Measurements from ENCODE around the gene ARRDC2. TPM values are rescaled to one million over a fixed set of nuclear protein-coding genes. Genes with fewer than 3 reads are reported as not detected.

Gene ARRDC2
- total and polyA plus RNA-seq, 9 of the 15 experiments (the other 6 are each of a cell fraction or from before 2014, with no cell fraction given), result 1.9 to 27.4 (median 15.2) TPM

- TF ChIP-seq ZNF318 (IDR thresholded peaks at IDR 0.05; ENCODE audit: borderline replicate concordance in 1 of 2, low read depth in 1 of 2), result no peak
- no peak for TF ChIP-seq MCM5 (IDR thresholded peaks at IDR 0.05; ENCODE audit: low read depth)
- peak; percentile 85 for TF ChIP-seq ETV1 (tag; conservative IDR thresholded peaks at IDR 0.05; ENCODE audit: low read depth)
- TF ChIP-seq HDAC3 (IDR thresholded peaks at IDR 0.05; ENCODE audit: borderline replicate concordance, partially characterized antibody), result no peak
- no peak for TF ChIP-seq NR2C1 (IDR thresholded peaks at IDR 0.05)
- peak; percentile 60 for TF ChIP-seq NR2C1 (tag; IDR thresholded peaks at IDR 0.05)
- peak; percentile 26 for TF ChIP-seq MEIS2 (IDR thresholded peaks at IDR 0.05; ENCODE audit: partially characterized antibody)
- no peak for TF ChIP-seq CHAMP1 (IDR thresholded peaks at IDR 0.05)
- TF ChIP-seq ZC3H11A (IDR thresholded peaks at IDR 0.05; ENCODE audit: low read depth, low read length), result no peak
- TF ChIP-seq PBX2 (CRISPR knock-in tag; IDR thresholded peaks at IDR 0.05; ENCODE audit: low read depth), result no peak
- TF ChIP-seq PBX2 (tag; conservative IDR thresholded peaks at IDR 0.05; ENCODE audit: low read depth), result no peak
- no peak for TF ChIP-seq NRF1 (conservative IDR thresholded peaks at IDR 0.05 in 1 of 2, IDR thresholded peaks at IDR 0.05 in 1 of 2)
Measured at GRCh38 chr19:18013210-18014111, 5.5 kb downstream of the ARRDC2 start (continued).
